Spleen (tissue), 7 donors: ENCODE results near the gene KRT79.

ENCODE experiments used
- POLR2A ChIP-seq, 3 donors: fragments of 450-650 bp; IDR thresholded peaks; one replicate each; pipeline ENCODE4 v1.5.1; 2017; ENCODE audit warnings: antibody characterized with exemption in 3 of 3, mild to moderate bottlenecking in 1 of 3
- POLR2AphosphoS5 ChIP-seq, 3 donors: sonication (generic); formaldehyde crosslinking; IDR thresholded peaks; one replicate each; pipeline ENCODE4 v1.5.1; 2017; ENCODE audit warnings: antibody characterized with exemption in 3 of 3
- TF ChIP-seq, protein P1 (sequence below), 11 experiments: fragments of 200-600 bp in 7 of 11; fragments of 450-650 bp in 4 of 11; sonication (generic) in 4 of 11; IDR thresholded peaks in 8 of 11; conservative IDR thresholded peaks in 3 of 11; 1 replicate in 7 of 11; 2 replicates in 4 of 11; pipeline versions ENCODE4 v1.4.0 to v1.8.0; 2016 to 2021; ENCODE audit warnings: antibody characterized with exemption in 11 of 11, inconsistent platforms in 4 of 11, mild to moderate bottlenecking in 1 of 11
- donor health status: DM: no; HTN: no; CAD: no; lungs with moderate emphysema.
- donor health status: DM: no; HTN: no; CAD: no.
- donor health status: DM: no; HTN: no; CAD: no.

DNA sequence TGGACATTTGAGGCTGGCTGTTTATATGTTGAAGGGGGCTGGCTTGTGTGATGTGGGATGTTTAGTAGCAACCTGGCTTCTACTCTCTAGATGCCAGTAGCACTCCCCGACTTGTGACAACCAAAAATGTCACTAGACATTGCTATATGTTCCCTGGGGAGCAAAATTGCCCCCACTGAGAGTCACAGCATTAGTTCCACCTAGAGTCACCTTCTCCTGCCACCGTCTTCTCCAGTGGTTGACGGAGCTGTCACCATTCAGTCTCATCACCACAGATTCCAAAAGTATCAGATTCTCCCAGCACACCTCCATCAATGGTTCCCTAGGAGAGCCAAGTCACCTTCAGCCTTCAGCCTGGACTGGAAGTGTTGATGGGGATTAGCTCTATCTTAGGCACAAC is 49.2 kb downstream of the KRT79 start:
- TF ChIP-seq, protein P1, sequence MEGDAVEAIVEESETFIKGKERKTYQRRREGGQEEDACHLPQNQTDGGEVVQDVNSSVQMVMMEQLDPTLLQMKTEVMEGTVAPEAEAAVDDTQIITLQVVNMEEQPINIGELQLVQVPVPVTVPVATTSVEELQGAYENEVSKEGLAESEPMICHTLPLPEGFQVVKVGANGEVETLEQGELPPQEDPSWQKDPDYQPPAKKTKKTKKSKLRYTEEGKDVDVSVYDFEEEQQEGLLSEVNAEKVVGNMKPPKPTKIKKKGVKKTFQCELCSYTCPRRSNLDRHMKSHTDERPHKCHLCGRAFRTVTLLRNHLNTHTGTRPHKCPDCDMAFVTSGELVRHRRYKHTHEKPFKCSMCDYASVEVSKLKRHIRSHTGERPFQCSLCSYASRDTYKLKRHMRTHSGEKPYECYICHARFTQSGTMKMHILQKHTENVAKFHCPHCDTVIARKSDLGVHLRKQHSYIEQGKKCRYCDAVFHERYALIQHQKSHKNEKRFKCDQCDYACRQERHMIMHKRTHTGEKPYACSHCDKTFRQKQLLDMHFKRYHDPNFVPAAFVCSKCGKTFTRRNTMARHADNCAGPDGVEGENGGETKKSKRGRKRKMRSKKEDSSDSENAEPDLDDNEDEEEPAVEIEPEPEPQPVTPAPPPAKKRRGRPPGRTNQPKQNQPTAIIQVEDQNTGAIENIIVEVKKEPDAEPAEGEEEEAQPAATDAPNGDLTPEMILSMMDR (IDR thresholded peaks at IDR 0.05 in 8 of 11, conservative IDR thresholded peaks at IDR 0.05 in 3 of 11), result no peak
- TF ChIP-seq POLR2AphosphoS5 (IDR thresholded peaks at IDR 0.05), result no peak
- no peak for TF ChIP-seq POLR2A (IDR thresholded peaks at IDR 0.05)
